ENCODE measurements around the gene TNXB.

DNA sequence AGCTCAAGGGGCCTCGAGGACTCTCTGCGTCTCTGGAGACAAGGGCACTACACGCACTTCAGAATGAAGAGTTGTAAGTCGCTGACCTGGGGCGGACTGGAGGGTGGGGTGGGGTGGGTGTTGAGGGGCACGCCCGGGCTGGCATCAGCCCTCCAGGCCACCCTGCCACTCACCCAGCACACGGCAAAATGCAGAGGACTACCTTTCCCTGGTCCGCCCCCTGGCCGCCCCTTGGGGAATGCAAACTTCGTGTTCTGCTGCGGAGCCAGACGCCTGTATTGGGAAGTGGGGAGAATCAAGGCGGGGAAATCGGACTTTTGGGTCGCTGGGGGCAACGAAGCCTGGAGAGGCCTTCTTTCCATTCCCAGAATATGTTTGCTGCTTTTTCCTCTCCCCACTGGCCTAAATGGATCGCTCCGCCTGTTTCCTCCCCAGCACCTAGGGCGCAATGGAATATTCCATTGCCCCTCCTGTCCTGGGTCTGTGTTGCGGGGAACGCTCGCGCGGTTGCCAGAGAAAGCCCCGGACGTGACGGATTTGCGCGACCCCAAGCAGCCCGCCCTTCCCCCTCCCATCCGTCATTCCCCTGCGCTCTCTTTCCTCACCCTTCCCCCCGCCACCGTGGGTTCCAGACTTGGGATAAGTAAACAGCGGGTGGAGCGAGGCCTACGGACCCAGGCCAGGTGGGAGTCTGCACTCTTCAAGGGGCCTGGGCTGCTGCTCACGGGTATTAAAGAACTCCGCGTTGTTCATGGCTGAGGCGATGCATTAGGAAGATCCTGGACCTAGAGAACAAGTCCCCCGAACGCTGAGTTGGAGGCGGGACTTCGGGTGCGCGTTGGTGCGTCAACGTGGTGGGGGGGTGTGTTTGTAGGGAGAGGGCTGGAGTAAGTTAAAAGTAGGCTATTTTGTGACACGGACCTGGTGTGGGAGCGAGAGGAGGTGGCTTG is 44.7 kb upstream of the TNXB start, which contains the start of gene PPT2:
- TF ChIP-seq POLR2AphosphoS5 (IDR thresholded peaks at IDR 0.05; ENCODE audit: low read depth, low read length) (peak; percentile 86), TAF1 (IDR thresholded peaks at IDR 0.05; ENCODE audit: borderline replicate concordance, insufficient read depth, low read length) (0 out of 2 replicates have a peak, but pooled peaks have one; percentile 20)
